H9 (cell line): ENCODE measurements around the gene CXCR5. TPM values are rescaled to one million over a fixed set of nuclear protein-coding genes. Genes with fewer than 3 reads are reported as not detected.

Experiments
- DNase-seq: peaks from one replicate; pipeline ENCODE4 v3.0.0-alpha.2; 2017
- H2AFZ ChIP-seq: one replicate; pipeline ENCODE4 v1.6.1; 2013; ENCODE audit warnings: mild to moderate bottlenecking, low read length, control low read depth, moderate library complexity
- H2AK5ac ChIP-seq: 2 replicates; pipeline ENCODE4 v1.6.1; 2013; ENCODE audit warnings: low read length, control low read depth, mixed read lengths; ENCODE audit not compliant: insufficient read length
- H2BK120ac ChIP-seq: one replicate; pipeline ENCODE4 v1.6.1; 2013; ENCODE audit warnings: low read depth, mild to moderate bottlenecking, low read length, control low read depth, inconsistent platforms; ENCODE audit not compliant: poor library complexity, severe bottlenecking
- H2BK12ac ChIP-seq: 2 replicates; pipeline ENCODE4 v1.6.1; 2013; ENCODE audit warnings: low read length, control low read depth, mixed read lengths, low read depth; ENCODE audit not compliant: insufficient read length
- H2BK15ac ChIP-seq: 2 replicates; pipeline ENCODE4 v1.6.1; 2013; ENCODE audit warnings: low read depth, low read length, control low read depth
- H2BK20ac ChIP-seq: one replicate; pipeline ENCODE4 v1.6.1; 2013; ENCODE audit warnings: low read depth, mild to moderate bottlenecking, low read length, control low read depth, inconsistent platforms; ENCODE audit not compliant: poor library complexity, severe bottlenecking
- H2BK5ac ChIP-seq: 2 replicates; pipeline ENCODE4 v1.6.1; 2013; ENCODE audit warnings: low read length, control low read depth, mixed read lengths; ENCODE audit not compliant: insufficient read length
- H3K14ac ChIP-seq: 2 replicates; pipeline ENCODE4 v1.6.1; 2013; ENCODE audit warnings: low read length, control low read depth; ENCODE audit not compliant: insufficient read depth
- H3K18ac ChIP-seq: 2 replicates; pipeline ENCODE4 v1.6.1; 2013; ENCODE audit warnings: low read depth, mild to moderate bottlenecking, mixed read lengths, low read length, control low read depth; ENCODE audit not compliant: insufficient read length
- H3K23ac ChIP-seq: 2 replicates; pipeline ENCODE4 v1.6.1; 2013; ENCODE audit warnings: low read length, control low read depth, mixed read lengths, low read depth; ENCODE audit not compliant: insufficient read length
- H3K23me2 ChIP-seq: 2 replicates; pipeline ENCODE4 v1.6.1; 2013; ENCODE audit warnings: low read depth, mild to moderate bottlenecking, mixed read lengths, low read length, control low read depth; ENCODE audit not compliant: insufficient read length, poor library complexity, severe bottlenecking
- H3K27ac ChIP-seq: 2 replicates; pipeline ENCODE4 v1.5.1; 2013; ENCODE audit warnings: low read length, control low read depth, mixed read lengths, low read depth; ENCODE audit not compliant: insufficient read length
- H3K27me3 ChIP-seq: 2 replicates; pipeline ENCODE4 v1.6.1; 2013; ENCODE audit warnings: low read length, control low read depth, inconsistent platforms; ENCODE audit not compliant: insufficient read depth
- H3K4ac ChIP-seq: 2 replicates; pipeline ENCODE4 v1.6.1; 2013; ENCODE audit warnings: low read depth, mild to moderate bottlenecking, control low read depth, inconsistent platforms, low read length, moderate library complexity
- H3K4me1 ChIP-seq: 2 replicates; pipeline ENCODE4 v1.6.1; 2013; ENCODE audit warnings: low read length, control low read depth, inconsistent platforms; ENCODE audit not compliant: insufficient read depth
- H3K4me2 ChIP-seq: 2 replicates; pipeline ENCODE4 v1.6.1; 2013; ENCODE audit warnings: low read length, control low read depth, mixed read lengths; ENCODE audit not compliant: insufficient read length, insufficient read depth
- H3K56ac ChIP-seq: 2 replicates; pipeline ENCODE4 v1.6.1; 2013; ENCODE audit warnings: low read depth, mild to moderate bottlenecking, mixed read lengths, low read length, control low read depth; ENCODE audit not compliant: insufficient read length
- H3K79me1 ChIP-seq: 2 replicates; pipeline ENCODE4 v1.6.1; 2013; ENCODE audit warnings: low read depth, mild to moderate bottlenecking, moderate library complexity, low read length, control low read depth, inconsistent platforms; ENCODE audit not compliant: insufficient read depth, poor library complexity, severe bottlenecking
- H3K79me2 ChIP-seq: 2 replicates; pipeline ENCODE4 v1.6.1; 2013; ENCODE audit warnings: low read length, control low read depth, inconsistent platforms; ENCODE audit not compliant: insufficient read depth
- H3K9ac ChIP-seq: 2 replicates; pipeline ENCODE4 v1.6.1; 2013; ENCODE audit warnings: low read length, control low read depth, mixed read lengths; ENCODE audit not compliant: insufficient read length; ENCODE audit errors: extremely low read depth
- H3K9me3 ChIP-seq: one replicate; pipeline ENCODE4 v1.6.1; 2013; ENCODE audit warnings: low read depth, low read length, inconsistent platforms; ENCODE audit not compliant: control insufficient read depth
- H3T11ph ChIP-seq: one replicate; pipeline ENCODE4 v1.6.1; 2013; ENCODE audit warnings: mild to moderate bottlenecking, low read length, control low read depth, inconsistent platforms
- H4K20me1 ChIP-seq: one replicate; pipeline ENCODE4 v1.6.1; 2013; ENCODE audit not compliant: control insufficient read depth, insufficient read length, insufficient read depth
- H4K5ac ChIP-seq: 2 replicates; pipeline ENCODE4 v1.6.1; 2013; ENCODE audit warnings: low read depth, mild to moderate bottlenecking, mixed read lengths, low read length, control low read depth; ENCODE audit not compliant: insufficient read length
- H4K8ac ChIP-seq: replicated peaks from 2 replicates; pipeline ENCODE4 v1.6.1; 2013; ENCODE audit warnings: low read length, control low read depth, mixed read lengths, low read depth; ENCODE audit not compliant: insufficient read length
- H4K91ac ChIP-seq: 2 replicates; pipeline ENCODE4 v1.6.1; 2013; ENCODE audit warnings: low read depth, mild to moderate bottlenecking, moderate library complexity, mixed read lengths, low read length, control low read depth; ENCODE audit not compliant: insufficient read length
- H3K27ac Mint-ChIP-seq, 3 experiments: 2 replicates in 2 of 3; 3 replicates in 1 of 3; pipeline ENCODE4 v1.8.0; 2020 to 2021; ENCODE audit warnings: mixed read lengths in 3 of 3, mild to moderate bottlenecking in 1 of 3, moderate library complexity in 1 of 3
- H3K27me3 Mint-ChIP-seq: 2 replicates; pipeline ENCODE4 v1.8.0; 2021; ENCODE audit warnings: low read depth, mild to moderate bottlenecking, moderate library complexity, mixed read lengths
- H3K36me3 Mint-ChIP-seq, 3 experiments: 2 replicates in 2 of 3; 3 replicates in 1 of 3; pipeline ENCODE4 v1.8.0; 2020 to 2021; ENCODE audit warnings: low read depth in 3 of 3, mixed read lengths in 3 of 3; ENCODE audit not compliant: insufficient read depth in 1 of 3
- H3K4me1 Mint-ChIP-seq, 2 experiments: 2 replicates each; pipeline ENCODE4 v1.8.0; 2020; ENCODE audit warnings: mixed read lengths in 2 of 2
- H3K4me3 Mint-ChIP-seq, 2 experiments: 2 replicates in 1 of 2; 3 replicates in 1 of 2; pipeline ENCODE4 v1.8.0; 2020 to 2021; ENCODE audit warnings: mild to moderate bottlenecking in 2 of 2, mixed read lengths in 2 of 2, moderate library complexity in 1 of 2
- H3K9me3 Mint-ChIP-seq, 2 experiments: 2 replicates in 1 of 2; 3 replicates in 1 of 2; pipeline ENCODE4 v1.8.0; 2020; ENCODE audit warnings: mild to moderate bottlenecking in 2 of 2, mixed read lengths in 2 of 2, moderate library complexity in 1 of 2
- WGBS: extraction: QIAGEN DNeasy Blood & Tissue Kit; methylation state at CpG from one replicate; pipeline ENCODE4 v1.1.7; 2013; ENCODE audit warnings: missing lambda C conversion rate, low lambda C conversion rate, mixed read lengths; ENCODE audit not compliant: insufficient read length; ENCODE audit errors: extremely low coverage; 5-methylcytosine and 5-hydroxymethylcytosine counted together
- total RNA-seq: library from RNA; stranded (reverse); gene quantifications from 2 replicates; pipeline ENCODE4 v1.2.1, GENCODE V29; 2021
- TF ChIP-seq, protein P1 (sequence below): fragments of 200-600 bp; sonication (generic); conservative IDR thresholded peaks from 3 replicates; pipeline ENCODE4 v1.8.0; 2021; ENCODE audit warnings: antibody characterized with exemption, mild to moderate bottlenecking

The CXCR5 gene
- total RNA-seq, 1 experiment from 2014 or later, result 0.07 TPM

DNA sequence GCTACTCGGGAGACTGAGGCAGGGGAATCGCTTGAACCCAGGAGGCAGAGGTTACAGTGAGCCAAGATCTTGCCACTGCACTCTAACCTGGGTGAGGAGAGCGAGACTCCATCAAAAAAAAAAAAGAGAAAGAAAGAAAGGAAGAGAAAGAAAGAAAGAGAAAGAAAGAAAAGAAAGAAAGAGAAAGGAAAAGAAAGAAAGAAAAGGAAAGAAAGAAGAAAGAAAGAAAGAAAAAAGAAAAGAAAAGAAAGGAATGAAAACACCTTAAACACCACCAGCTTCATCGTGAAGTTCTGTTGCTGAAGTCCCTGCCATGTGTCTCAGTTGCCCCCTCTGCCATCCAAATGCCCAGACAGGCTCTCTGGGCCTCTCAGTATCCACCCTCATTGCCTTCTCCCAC is 9.9 kb upstream of the CXCR5 start:
- no CpG with 5 or more reads among the region's 4 CpGs for WGBS
- Histone ChIP-seq H2BK12ac (no peak overlapping the region), H3K9ac (no peak overlapping the region), H2BK120ac (no peak overlapping the region), H2BK20ac (no peak overlapping the region), H3K27me3 (no peaks in the 10 kb centered on the region), H3T11ph (no peak overlapping the region), H3K56ac (no peak overlapping the region), H3K79me2 (no peaks in the 10 kb centered on the region), H3K14ac (no peak overlapping the region), H3K9me3 (no peaks in the 10 kb centered on the region), H3K23ac (no peak overlapping the region), H3K4me1 (peaks cover 11% of the 10 kb centered on the region; the same call in 1 of the 2 replicates), H3K23me2 (no peaks in the 10 kb centered on the region), H2BK5ac (no peak overlapping the region), H2BK15ac (no peak overlapping the region), H3K79me1 (no peaks in the 10 kb centered on the region), H4K8ac (no peak overlapping the region), H3K27ac (no peak overlapping the region), H2AK5ac (no peak overlapping the region), H3K18ac (no peak overlapping the region), H3K4me2 (no peak overlapping the region), H4K20me1 (no peaks in the 10 kb centered on the region), H3K4ac (no peak overlapping the region), H2AFZ (no peak overlapping the region), H4K5ac (no peak overlapping the region), H4K91ac (no peak overlapping the region)
- DNase-seq, result no peak
- H3K9me3 Mint-ChIP-seq, result no peaks in the 10 kb centered on the region
- peaks cover 26 to 30% of the 10 kb centered on the region in 2 experiments for H3K4me1 Mint-ChIP-seq
- TF ChIP-seq, protein P1, sequence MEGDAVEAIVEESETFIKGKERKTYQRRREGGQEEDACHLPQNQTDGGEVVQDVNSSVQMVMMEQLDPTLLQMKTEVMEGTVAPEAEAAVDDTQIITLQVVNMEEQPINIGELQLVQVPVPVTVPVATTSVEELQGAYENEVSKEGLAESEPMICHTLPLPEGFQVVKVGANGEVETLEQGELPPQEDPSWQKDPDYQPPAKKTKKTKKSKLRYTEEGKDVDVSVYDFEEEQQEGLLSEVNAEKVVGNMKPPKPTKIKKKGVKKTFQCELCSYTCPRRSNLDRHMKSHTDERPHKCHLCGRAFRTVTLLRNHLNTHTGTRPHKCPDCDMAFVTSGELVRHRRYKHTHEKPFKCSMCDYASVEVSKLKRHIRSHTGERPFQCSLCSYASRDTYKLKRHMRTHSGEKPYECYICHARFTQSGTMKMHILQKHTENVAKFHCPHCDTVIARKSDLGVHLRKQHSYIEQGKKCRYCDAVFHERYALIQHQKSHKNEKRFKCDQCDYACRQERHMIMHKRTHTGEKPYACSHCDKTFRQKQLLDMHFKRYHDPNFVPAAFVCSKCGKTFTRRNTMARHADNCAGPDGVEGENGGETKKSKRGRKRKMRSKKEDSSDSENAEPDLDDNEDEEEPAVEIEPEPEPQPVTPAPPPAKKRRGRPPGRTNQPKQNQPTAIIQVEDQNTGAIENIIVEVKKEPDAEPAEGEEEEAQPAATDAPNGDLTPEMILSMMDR, result no peak
- H3K4me3 Mint-ChIP-seq, result no peak overlapping the region; a peak in 1 of 5 replicates
- H3K27ac Mint-ChIP-seq, result no peak overlapping the region
- H3K36me3 Mint-ChIP-seq, result no peaks in the 10 kb centered on the region
- H3K27me3 Mint-ChIP-seq, result peaks cover 1% of the 10 kb centered on the region; the same call in 1 of the 2 replicates
